Measurements from ENCODE around the gene ABL2. TPM values are rescaled to one million over a fixed set of nuclear protein-coding genes. Genes with fewer than 3 reads are reported as not detected.

The ABL2 gene
- polyA plus RNA-seq, 5 donors, result 8.0 to 11.2 (median 9.9) TPM

DNA sequence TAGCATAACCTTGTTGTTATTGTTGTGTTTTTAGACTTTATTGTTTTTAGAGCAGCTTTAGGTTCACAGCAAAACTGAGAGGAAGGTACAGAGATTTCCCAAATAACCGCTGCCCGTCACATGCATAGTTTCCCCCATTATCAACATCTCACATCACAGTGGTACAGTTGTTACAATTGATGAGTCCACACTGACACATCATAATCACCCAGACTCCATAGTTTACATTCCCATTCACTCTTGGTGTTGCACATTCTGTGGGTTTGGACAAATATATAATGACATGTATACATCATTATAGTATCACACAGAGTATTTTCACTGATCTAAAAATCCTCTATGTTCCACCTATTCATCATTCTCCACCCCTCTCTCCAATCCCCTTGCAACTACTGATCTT lies 173.5 kb downstream of the ABL2 start:
- DNase-seq, result no peak

DNA sequence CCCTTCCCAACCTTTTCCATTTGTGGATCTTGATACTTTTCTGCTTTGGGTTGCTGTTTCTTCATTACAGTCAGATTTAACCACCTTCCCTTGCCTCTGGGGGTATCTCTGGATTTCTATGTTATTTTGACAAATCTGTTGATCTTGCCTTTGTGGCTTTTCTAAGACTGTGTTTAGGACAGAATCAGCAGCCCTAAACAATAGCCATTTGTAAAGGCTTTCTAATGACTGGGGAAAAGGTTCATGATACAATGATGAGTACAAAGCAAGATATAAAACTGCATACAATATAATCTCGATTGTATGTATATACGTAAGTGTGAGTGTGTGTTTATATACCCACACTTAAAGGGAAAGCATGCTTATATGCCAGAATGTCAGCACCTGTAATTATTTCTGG lies 176.0 kb downstream of the ABL2 start:
- DNase-seq, result no peak

DNA sequence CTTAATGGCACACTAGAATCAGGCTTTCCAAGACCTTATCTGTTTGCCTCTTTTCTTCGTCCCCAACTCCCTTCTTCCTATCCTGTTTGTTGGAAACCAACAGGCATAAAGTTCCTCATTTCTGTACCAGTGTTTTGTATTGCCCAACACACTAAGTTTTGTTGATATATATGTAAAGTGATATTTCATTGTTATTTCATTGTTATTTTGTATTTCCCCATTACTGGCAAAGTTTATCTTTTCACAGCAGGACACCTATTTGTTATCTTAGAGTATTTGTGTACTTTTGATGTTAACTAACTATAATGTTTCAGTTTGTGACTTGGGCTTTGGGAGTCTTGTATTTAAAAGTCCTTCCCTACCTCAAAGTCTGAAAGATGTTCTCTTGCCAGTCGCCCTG lies 176.7 kb downstream of the ABL2 start:
- DNase-seq, result no peak

Other genes starting within 250 kb of the ABL2 start
- 10 to 100 TPM; 25.2 to 37.1 (median 35.2) TPM for gene FAM20B, start 203.8 kb downstream of the ABL2 start, polyA plus RNA-seq (ENCODE audit: insufficient read depth in 1 of 5, insufficient read length in 5 of 5, low replicate concordance in 1 of 5)
- 10 to 100 TPM; 21.9 to 29.4 (median 25.5) TPM for gene TOR3A, start 147.6 kb downstream of the ABL2 start, polyA plus RNA-seq (ENCODE audit: insufficient read depth in 1 of 5, insufficient read length in 5 of 5, low replicate concordance in 1 of 5)
- gene SOAT1, start 64.1 kb upstream of the ABL2 start, polyA plus RNA-seq (ENCODE audit: insufficient read depth in 1 of 5, insufficient read length in 5 of 5, low replicate concordance in 1 of 5), result 10 to 100 TPM; 22.4 to 32.9 (median 32.4) TPM
- under 1 TPM; 0.42 to 0.79 (median 0.51) TPM for gene AXDND1, start 136.3 kb upstream of the ABL2 start, polyA plus RNA-seq (ENCODE audit: insufficient read depth in 1 of 5, insufficient read length in 5 of 5, low replicate concordance in 1 of 5)